ENCODE measurements around the gene AVL9. TPM values are rescaled to one million over a fixed set of nuclear protein-coding genes. Genes with fewer than 3 reads are reported as not detected.
A peak's percentile ranks its signal among the peaks of the same experiment; 100 is the strongest.
"Not testable (repeated sequence)": the region's sequence is repeated elsewhere in the genome, so short reads cannot be mapped to it uniquely, and the experiment has no call there.

The AVL9 gene
- total RNA-seq (10 to 100 TPM; 44.5 to 45.3 TPM), polyA plus RNA-seq (10 to 100 TPM; 10.4 to 13.4 (median 12.5) TPM), total RNA-seq (77.5 to 169 (median 124) reads per million in 6 experiments)

- ATAC-seq = peak; percentile 88 to 90
Observed at GRCh38 chr7:32495298-32496051, at the start of gene AVL9. Gene AVL9 (plus strand): TSS chr7:32495489. CDS start chr7:32495710, 221 bp downstream.

GRCh38 chr7:32447218-32447617, 48.1 kb upstream of the AVL9 start:
- POLR2A ChIA-PET = no interaction called here
- Mint-ChIP-seq H3K4me1 (peaks cover 0 to 1% (median 0%) of the 10 kb centered on the region in 4 donors), H3K36me3 (no peaks in the 10 kb centered on the region), H3K27ac (no peak overlapping the region), H3K9me3 (peaks cover 0 to 19% (median 5%) of the 10 kb centered on the region in 9 donors), H3K27me3 (peaks cover 7 to 20% (median 14%) of the 10 kb centered on the region in 5 donors), H3K4me3 (no peak overlapping the region)
- DNase-seq = no peak
- no peak for ATAC-seq

More at GRCh38 chr7:32495298-32496051, at the start of gene AVL9:
- Mint-ChIP-seq H3K4me3 (peak within 1 kb of the TSS; percentile 91 to 99 (median 94)), H3K27me3 (no peaks in the 10 kb centered on the region), H3K27ac (peak within 1 kb of the TSS; percentile 92 to 99 (median 98)), H3K4me1 (peaks cover 7 to 60% (median 38%) of the 10 kb centered on the region in 4 donors), H3K9me3 (no peaks in the 10 kb centered on the region), H3K36me3 (peaks cover 0 to 19% (median 8%) of the 10 kb centered on the region in 3 donors)
- DNase-seq = peak; percentile 95 to 100 (median 99)
- POLR2A ChIA-PET = interaction anchor here (0.5 to 2.4 kb wide), 20 partner anchors 9 to 1901 kb away, joined by 3 to 22 read pairs (median 4); partner anchors contain the start of genes GARS1, KBTBD2 and RP9

- no peak overlapping the region for H3K27ac Mint-ChIP-seq
- peaks cover 0 to 1% (median 0%) of the 10 kb centered on the region in 4 donors for H3K4me1 Mint-ChIP-seq
- peaks cover 5 to 46% (median 9%) of the 10 kb centered on the region in 5 donors for H3K27me3 Mint-ChIP-seq
- POLR2A ChIA-PET = no interaction called here
- ATAC-seq = no peak
- no peak for DNase-seq
- no peak overlapping the region for H3K4me3 Mint-ChIP-seq
- peaks cover 0 to 14% (median 3%) of the 10 kb centered on the region in 9 donors for H3K9me3 Mint-ChIP-seq
- H3K36me3 Mint-ChIP-seq = peaks cover 0 to 8% (median 0%) of the 10 kb centered on the region in 3 donors
Observed at GRCh38 chr7:32453341-32454011, 41.8 kb upstream of the AVL9 start.

- H3K27ac Mint-ChIP-seq = no peak overlapping the region
- H3K27me3 Mint-ChIP-seq = peaks cover 7 to 34% (median 11%) of the 10 kb centered on the region in 5 donors
- DNase-seq (no peak), ATAC-seq (no peak)
- no peaks in the 10 kb centered on the region for H3K4me1 Mint-ChIP-seq
- H3K4me3 Mint-ChIP-seq = no peak overlapping the region
- POLR2A ChIA-PET = no interaction called here
- peaks cover 0 to 8% (median 0%) of the 10 kb centered on the region in 3 donors for H3K36me3 Mint-ChIP-seq
- H3K9me3 Mint-ChIP-seq = peaks cover 0 to 4% (median 0%) of the 10 kb centered on the region in 9 donors
Observed at GRCh38 chr7:32458025-32458424, 37.3 kb upstream of the AVL9 start.

GRCh38 chr7:32459788-32460187, 35.5 kb upstream of the AVL9 start:
- Mint-ChIP-seq H3K9me3 (peaks cover 0 to 4% (median 0%) of the 10 kb centered on the region in 9 donors), H3K4me1 (no peaks in the 10 kb centered on the region), H3K27me3 (peaks cover 3 to 17% (median 6%) of the 10 kb centered on the region in 5 donors), H3K36me3 (peaks cover 0 to 4% (median 0%) of the 10 kb centered on the region in 3 donors), H3K4me3 (no peak overlapping the region), H3K27ac (no peak overlapping the region)
- ATAC-seq = no peak
- POLR2A ChIA-PET = no interaction called here
- no peak for DNase-seq

GRCh38 chr7:32461484-32461883, 33.8 kb upstream of the AVL9 start:
- POLR2A ChIA-PET = no interaction called here
- no peak overlapping the region for H3K4me3 Mint-ChIP-seq
- no peak for DNase-seq
- H3K27ac Mint-ChIP-seq = no peak overlapping the region
- H3K36me3 Mint-ChIP-seq = peaks cover 0 to 4% (median 0%) of the 10 kb centered on the region in 3 donors
- peaks cover 0 to 4% (median 0%) of the 10 kb centered on the region in 9 donors for H3K9me3 Mint-ChIP-seq
- H3K4me1 Mint-ChIP-seq = no peaks in the 10 kb centered on the region
- ATAC-seq = no peak
- peaks cover 3 to 17% (median 5%) of the 10 kb centered on the region in 5 donors for H3K27me3 Mint-ChIP-seq

- H3K36me3 Mint-ChIP-seq = no peaks in the 10 kb centered on the region
- H3K4me3 Mint-ChIP-seq = no peak overlapping the region
- no peak overlapping the region for H3K27ac Mint-ChIP-seq
- H3K4me1 Mint-ChIP-seq = no peaks in the 10 kb centered on the region
- ATAC-seq (no peak), DNase-seq (no peak)
- POLR2A ChIA-PET = no interaction called here
- peaks cover 2 to 10% (median 3%) of the 10 kb centered on the region in 5 donors for H3K27me3 Mint-ChIP-seq
- no peaks in the 10 kb centered on the region for H3K9me3 Mint-ChIP-seq
Observed at GRCh38 chr7:32462451-32462850, 32.8 kb upstream of the AVL9 start.

- Mint-ChIP-seq H3K4me3 (no peak overlapping the region), H3K4me1 (no peaks in the 10 kb centered on the region), H3K36me3 (no peaks in the 10 kb centered on the region), H3K27ac (no peak overlapping the region), H3K9me3 (no peaks in the 10 kb centered on the region), H3K27me3 (peaks cover 0 to 5% (median 3%) of the 10 kb centered on the region in 5 donors)
- DNase-seq = no peak
- ATAC-seq = no peak
- POLR2A ChIA-PET = no interaction called here
Observed at GRCh38 chr7:32462977-32463376, 32.3 kb upstream of the AVL9 start.

GRCh38 chr7:32464641-32465416, 30.5 kb upstream of the AVL9 start:
- H3K27ac Mint-ChIP-seq, H3K4me1 Mint-ChIP-seq, H3K4me3 Mint-ChIP-seq, H3K36me3 Mint-ChIP-seq, DNase-seq, H3K9me3 Mint-ChIP-seq, H3K27me3 Mint-ChIP-seq, POLR2A ChIA-PET, ATAC-seq: not testable (repeated sequence)

- H3K36me3 Mint-ChIP-seq, H3K9me3 Mint-ChIP-seq, H3K27ac Mint-ChIP-seq, H3K4me3 Mint-ChIP-seq, POLR2A ChIA-PET, ATAC-seq, DNase-seq, H3K4me1 Mint-ChIP-seq, H3K27me3 Mint-ChIP-seq: not testable (repeated sequence)
Observed at GRCh38 chr7:32470004-32470403, 25.3 kb upstream of the AVL9 start.

- no peak for ATAC-seq
- Mint-ChIP-seq H3K9me3 (no peaks in the 10 kb centered on the region), H3K4me3 (no peak overlapping the region), H3K27me3 (peaks cover 0 to 3% (median 0%) of the 10 kb centered on the region in 5 donors), H3K4me1 (no peaks in the 10 kb centered on the region), H3K36me3 (no peaks in the 10 kb centered on the region), H3K27ac (no peak overlapping the region)
- DNase-seq = no peak
- POLR2A ChIA-PET = no interaction called here
Observed at GRCh38 chr7:32470871-32471270, 24.4 kb upstream of the AVL9 start.

- ATAC-seq = no peak
Observed at GRCh38 chr7:32472015-32472414, 23.3 kb upstream of the AVL9 start.

More at GRCh38 chr7:32472015-32472414, 23.3 kb upstream of the AVL9 start:
- H3K9me3 Mint-ChIP-seq = no peaks in the 10 kb centered on the region
- DNase-seq = no peak
- POLR2A ChIA-PET = no interaction called here
- no peak overlapping the region for H3K27ac Mint-ChIP-seq
- no peak overlapping the region for H3K4me3 Mint-ChIP-seq
- H3K4me1 Mint-ChIP-seq = no peaks in the 10 kb centered on the region
- H3K36me3 Mint-ChIP-seq = no peaks in the 10 kb centered on the region
- peaks cover 0 to 3% (median 0%) of the 10 kb centered on the region in 5 donors for H3K27me3 Mint-ChIP-seq
